BE2C (cell line): Measurements from ENCODE around the gene PDE7B.

ENCODE experiments used
- DNase-seq: peaks from one replicate; pipeline ENCODE4 v3.0.0-alpha.2; 2020
- H3K27me3 ChIP-seq: fragments of 250-450 bp; sonication (Bioruptor Pico); 2 replicates; pipeline ENCODE4 v1.5.1; 2020; ENCODE audit warnings: mild to moderate bottlenecking
- H3K36me3 ChIP-seq: fragments of 250-450 bp; sonication (Bioruptor Pico); 2 replicates; pipeline ENCODE4 v1.5.1; 2020; ENCODE audit warnings: mild to moderate bottlenecking
- H3K4me1 ChIP-seq: fragments of 250-450 bp; sonication (Bioruptor Pico); 2 replicates; pipeline ENCODE4 v1.5.1; 2020
- H3K4me3 ChIP-seq: 2 replicates; pipeline ENCODE4 v1.5.1; 2011; ENCODE audit warnings: low read depth, low read length
- H3K9me3 ChIP-seq: fragments of 250-450 bp; sonication (Bioruptor Pico); 2 replicates; pipeline ENCODE4 v1.5.1; 2020
- CTCF ChIP-seq: IDR thresholded peaks from 2 replicates; pipeline ENCODE4 v1.5.1; 2012; ENCODE audit warnings: mild to moderate bottlenecking, low read depth, low read length

Gene PDE7B

GRCh38 chr6:135866445-135867123, 15.1 kb downstream of the PDE7B start:
- DNase-seq = no peak
- Histone ChIP-seq H3K27me3 (no peaks in the 10 kb centered on the region), H3K4me1 (no peaks in the 10 kb centered on the region), H3K9me3 (no peaks in the 10 kb centered on the region), H3K36me3 (no peaks in the 10 kb centered on the region), H3K4me3 (no peak overlapping the region)
- TF ChIP-seq CTCF = no peak

DNA sequence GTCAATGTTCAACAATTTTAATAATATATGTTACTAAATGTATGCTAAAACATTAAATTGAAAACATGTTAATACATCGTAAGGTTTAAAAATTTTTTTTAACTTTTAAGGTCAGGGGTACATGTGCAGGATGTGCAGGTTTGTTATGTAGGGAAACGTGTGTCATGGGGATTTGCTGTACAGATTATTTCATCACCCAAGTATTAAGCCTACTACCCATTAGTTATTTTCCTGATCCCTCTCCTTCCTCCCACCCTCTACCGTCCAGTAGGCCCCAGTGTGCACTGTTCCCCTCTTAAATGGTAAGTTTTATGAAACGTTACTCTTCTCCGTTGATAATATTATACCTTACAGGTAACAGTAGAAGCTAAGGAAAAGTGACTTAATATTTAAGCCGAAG, 15.8 kb downstream of the PDE7B start:
- Histone ChIP-seq H3K27me3 (no peaks in the 10 kb centered on the region), H3K4me1 (no peaks in the 10 kb centered on the region), H3K36me3 (no peaks in the 10 kb centered on the region), H3K4me3 (no peak overlapping the region), H3K9me3 (no peaks in the 10 kb centered on the region)
- no peak for TF ChIP-seq CTCF
- no peak for DNase-seq

- TF ChIP-seq CTCF = no peak
- Histone ChIP-seq H3K9me3 (no peaks in the 10 kb centered on the region), H3K4me3 (no peak overlapping the region), H3K4me1 (no peaks in the 10 kb centered on the region), H3K36me3 (no peaks in the 10 kb centered on the region), H3K27me3 (no peaks in the 10 kb centered on the region)
- DNase-seq = no peak
Observed at GRCh38 chr6:135869857-135870256, 18.4 kb downstream of the PDE7B start.

- Histone ChIP-seq H3K36me3 (no peaks in the 10 kb centered on the region), H3K4me3 (no peak overlapping the region)
- no peak for TF ChIP-seq CTCF
Observed at GRCh38 chr6:135870722-135871121, 19.2 kb downstream of the PDE7B start.

GRCh38 chr6:135871296-135871695, 19.8 kb downstream of the PDE7B start:
- Histone ChIP-seq H3K27me3 (no peaks in the 10 kb centered on the region), H3K9me3 (no peaks in the 10 kb centered on the region), H3K36me3 (no peaks in the 10 kb centered on the region), H3K4me1 (no peaks in the 10 kb centered on the region), H3K4me3 (no peak overlapping the region)
- no peak for DNase-seq
- TF ChIP-seq CTCF = no peak

More at GRCh38 chr6:135870722-135871121, 19.2 kb downstream of the PDE7B start:
- Histone ChIP-seq H3K9me3 (no peaks in the 10 kb centered on the region), H3K4me1 (no peaks in the 10 kb centered on the region), H3K27me3 (no peaks in the 10 kb centered on the region)
- no peak for DNase-seq

- Histone ChIP-seq H3K36me3 (no peaks in the 10 kb centered on the region), H3K27me3 (no peaks in the 10 kb centered on the region), H3K4me1 (no peaks in the 10 kb centered on the region), H3K9me3 (no peaks in the 10 kb centered on the region), H3K4me3 (no peak overlapping the region)
- no peak for DNase-seq
- TF ChIP-seq CTCF = no peak
Observed at GRCh38 chr6:135871878-135872277, 20.4 kb downstream of the PDE7B start.
